Daoy (cell line): ENCODE data around the gene USP24. TPM values are rescaled to one million over a fixed set of nuclear protein-coding genes. Genes with fewer than 3 reads are reported as not detected.

Experiments
- DNase-seq: peaks from one replicate; pipeline ENCODE4 v3.0.0-alpha.2; 2015; ENCODE audit warnings: low read depth
- total RNA-seq: library from RNA; depleted of rRNA; stranded (reverse); fragments of >200 nt; shearing (Covaris generic); gene quantifications from 2 replicates; pipeline ENCODE4 v1.2.3, GENCODE V29; 2014

USP24 gene
- total RNA-seq, 1 experiment from 2014 or later: 19.7 TPM

DNA sequence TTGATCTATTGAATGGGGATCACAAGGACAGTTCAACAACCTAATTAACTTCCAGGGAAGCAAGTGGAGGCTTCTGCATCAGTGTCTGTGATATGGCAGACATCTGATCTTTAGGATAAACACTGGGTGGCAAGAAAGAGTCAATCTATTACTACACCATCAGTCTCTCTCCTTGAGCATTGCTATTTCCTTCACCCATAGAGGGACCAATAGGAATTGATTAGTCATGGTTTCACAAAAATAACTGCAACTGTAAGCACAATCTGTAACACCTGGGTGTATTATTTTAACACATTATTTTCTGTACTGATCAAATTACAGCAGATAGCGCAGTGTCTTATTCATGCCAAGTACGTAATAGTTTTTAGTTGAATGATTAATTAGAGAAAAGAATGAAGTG is 50.3 kb downstream of the USP24 start:
- DNase-seq: no peak

DNA sequence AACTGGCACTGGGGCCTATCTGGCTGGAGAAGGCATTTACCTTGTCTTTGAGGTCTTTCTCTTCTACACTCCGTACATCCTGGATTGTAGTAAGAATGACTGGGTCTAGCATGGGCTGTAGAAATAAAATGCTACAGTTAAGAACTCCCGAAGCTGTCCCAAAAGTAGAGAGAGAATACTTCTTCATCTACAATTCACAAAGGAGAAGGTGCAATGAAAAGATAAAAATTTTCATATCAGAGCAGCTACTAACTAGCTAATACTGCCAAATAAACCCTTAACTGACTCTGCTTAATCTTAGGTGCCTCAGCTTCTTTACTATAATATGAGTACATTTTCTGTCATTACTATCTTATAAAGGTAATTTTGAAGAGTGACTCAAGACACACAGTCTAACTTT is 55.6 kb downstream of the USP24 start:
- DNase-seq: no peak

DNA sequence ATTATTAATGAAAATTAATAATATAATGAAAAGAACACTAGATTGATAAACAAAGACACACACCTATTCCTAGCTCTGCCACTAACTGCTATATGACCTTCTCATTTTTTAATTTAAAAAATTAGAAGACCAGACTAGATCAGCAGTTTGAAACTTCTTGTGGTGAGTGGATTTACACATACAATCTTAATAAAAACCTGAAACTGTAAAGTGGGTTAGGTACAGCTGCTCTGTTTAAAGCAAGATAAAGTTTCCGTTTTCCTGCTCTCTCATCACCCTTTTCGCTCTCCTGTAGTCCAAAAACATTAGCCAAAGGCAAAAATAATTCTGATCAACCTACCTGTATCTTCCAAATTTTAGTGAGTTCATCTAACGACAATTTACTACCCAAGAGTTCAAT is 58.6 kb downstream of the USP24 start:
- no peak for DNase-seq

DNA sequence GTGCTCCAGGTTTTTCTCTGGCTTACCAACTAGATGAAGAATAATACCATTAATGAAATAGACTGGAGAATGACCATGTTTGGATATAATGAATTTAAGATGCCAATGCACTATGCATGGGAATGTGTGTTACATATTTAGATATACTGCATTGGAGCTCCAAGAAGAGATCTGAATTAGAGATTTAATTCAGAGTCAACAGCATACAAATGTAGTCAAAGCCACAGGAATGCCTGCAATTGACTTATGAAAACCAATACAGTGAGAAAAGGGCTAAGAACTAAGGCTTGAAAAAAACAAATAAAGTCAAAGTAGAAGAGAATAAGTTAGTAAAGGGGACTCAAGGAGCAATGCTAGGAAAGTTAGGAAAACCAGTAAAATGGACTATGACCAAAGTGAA is 59.1 kb downstream of the USP24 start:
- DNase-seq: no peak

DNA sequence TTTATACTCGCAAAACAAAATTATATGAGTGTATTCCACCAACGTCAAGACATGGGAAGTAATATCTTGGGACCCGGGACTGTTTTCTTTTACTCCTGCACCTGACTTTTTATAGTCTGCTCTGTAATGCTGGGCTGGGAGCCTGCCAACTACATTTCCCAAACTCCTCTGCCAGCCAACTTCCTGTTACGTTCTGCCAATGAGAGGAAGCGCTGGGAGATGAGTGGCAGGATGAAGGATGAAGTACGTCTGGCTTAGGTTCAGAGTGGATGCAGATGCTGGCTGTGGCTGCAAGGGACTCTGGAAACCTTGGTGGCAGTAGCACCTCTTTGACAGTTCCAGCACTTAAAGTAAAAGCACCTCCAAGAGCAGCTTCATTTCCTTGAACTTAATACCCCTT is 59.6 kb downstream of the USP24 start:
- peak; percentile 19 for DNase-seq

DNA sequence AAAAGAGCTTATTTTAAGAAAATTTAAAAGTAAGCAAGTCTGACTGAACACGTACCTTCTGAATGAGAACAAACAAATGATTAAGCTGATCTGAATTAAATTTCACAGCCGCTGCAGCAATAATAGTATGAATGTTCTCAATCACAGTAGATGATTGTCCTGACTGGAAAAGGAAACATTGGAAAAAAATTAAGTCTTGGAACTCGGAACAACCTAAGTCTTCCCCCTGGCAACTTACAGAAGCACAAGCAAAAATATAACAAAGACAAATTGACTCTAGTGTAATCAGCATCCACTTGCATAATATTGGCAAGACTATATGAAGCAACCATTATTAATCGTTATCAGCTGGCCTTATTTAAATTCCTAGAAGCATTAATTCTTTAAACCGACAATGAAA is 60.5 kb downstream of the USP24 start:
- DNase-seq: no peak

DNA sequence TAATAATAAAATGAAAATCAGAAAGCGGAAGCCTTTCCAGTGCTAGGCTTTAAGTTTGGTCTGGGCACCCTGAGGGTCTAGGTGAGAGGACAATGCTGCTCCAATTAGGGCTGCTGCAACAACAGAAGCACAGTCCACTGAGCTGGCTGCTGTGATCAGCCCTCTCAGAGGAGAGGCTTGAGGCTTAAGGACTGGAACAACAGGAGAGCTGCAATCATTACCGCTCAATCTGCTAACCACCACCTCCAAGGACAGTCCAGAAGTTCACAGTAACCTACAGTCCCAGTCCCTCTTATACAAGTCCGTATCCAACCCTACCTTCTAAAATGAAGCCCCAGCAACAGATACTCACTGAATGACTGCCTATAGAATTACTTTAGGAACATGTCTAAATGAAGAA is 62.1 kb downstream of the USP24 start:
- no peak for DNase-seq

DNA sequence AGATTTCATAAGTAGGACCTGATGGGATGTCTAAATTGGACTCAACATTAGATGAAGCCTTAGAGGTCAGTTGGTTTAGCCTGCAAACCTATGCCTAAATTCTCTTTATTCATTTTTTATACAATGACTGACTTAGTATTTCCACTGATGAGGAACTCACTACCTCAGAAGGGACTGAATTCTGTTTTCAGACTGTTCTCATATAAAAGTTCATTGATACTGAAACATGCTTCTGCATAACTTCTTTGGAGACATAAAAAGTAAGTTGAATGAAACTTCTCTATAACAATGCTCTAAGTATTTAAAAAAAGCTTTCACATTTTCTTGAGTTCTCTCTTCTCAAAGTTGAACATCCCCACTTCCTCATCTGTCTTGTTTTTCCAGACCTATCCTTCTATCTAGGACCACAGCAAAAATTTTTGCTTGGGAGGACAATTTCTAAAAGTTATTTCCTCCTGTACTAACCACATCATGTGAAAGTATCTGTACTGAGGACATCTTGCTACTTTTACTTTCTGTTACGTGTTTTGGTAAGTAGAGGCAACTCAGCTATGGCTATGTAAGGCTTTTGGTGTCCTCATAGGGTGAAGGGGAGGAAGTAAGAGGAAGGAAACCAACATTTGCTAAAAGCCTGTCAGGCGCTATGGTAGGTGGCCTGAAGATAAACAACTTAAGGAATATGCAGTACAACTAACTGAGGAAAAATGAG is 64.1 kb downstream of the USP24 start:
- no peak for DNase-seq

DNA sequence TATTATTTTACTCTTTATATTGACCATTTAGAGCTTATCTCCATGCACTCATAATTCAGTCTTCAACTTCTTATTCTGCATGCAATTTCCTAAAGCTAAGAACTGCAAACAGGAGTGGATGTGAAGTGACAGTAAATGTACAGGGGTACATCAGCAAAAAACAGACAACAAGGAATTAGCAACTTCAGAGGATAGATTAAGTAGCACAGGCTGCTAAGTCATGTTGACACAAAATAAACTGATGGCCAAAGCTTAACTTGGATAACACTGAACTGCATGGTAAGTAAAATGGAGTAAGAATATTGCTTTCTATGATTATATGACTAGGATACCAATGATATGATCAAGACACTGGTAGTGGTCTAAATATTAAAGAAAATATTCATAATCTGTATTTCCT is 66.5 kb downstream of the USP24 start:
- DNase-seq: no peak

DNA sequence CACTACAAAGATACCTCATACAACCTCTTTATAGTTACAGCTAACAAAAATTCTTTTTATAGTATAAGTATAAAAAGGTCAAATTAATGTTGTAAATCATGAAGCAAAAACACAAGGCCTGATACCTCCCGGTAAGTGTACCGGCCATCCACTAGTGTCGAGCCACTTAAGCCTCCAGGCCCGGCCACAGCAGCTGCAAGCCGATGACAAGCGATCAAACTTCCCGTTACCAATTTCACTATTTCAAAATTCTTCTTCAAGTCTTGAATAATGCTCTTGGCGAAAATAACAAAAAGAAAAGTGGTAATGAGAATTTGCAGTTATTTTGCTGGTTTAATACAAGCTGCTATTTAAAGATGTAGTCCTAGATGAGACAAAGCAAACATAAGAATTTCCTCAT is 67.6 kb downstream of the USP24 start:
- no peak for DNase-seq

DNA sequence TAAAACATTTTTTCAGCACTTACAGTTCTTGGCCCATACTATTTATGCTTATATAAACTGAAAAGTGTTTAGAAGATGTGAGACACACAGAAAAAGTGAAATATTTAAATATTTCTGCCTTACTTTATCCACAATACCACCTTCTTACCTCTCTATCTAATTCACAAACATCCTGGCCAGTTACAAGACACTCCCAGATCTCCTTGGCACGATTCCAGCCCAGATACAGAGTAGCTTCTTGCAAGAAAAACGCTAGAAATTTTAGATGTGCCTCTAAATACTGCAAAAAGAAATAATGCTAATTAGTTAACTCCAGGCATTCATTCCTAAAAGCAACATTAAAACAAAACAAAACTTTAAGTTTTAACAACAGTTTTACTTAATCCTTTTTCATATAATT is 68.4 kb downstream of the USP24 start:
- DNase-seq: no peak

DNA sequence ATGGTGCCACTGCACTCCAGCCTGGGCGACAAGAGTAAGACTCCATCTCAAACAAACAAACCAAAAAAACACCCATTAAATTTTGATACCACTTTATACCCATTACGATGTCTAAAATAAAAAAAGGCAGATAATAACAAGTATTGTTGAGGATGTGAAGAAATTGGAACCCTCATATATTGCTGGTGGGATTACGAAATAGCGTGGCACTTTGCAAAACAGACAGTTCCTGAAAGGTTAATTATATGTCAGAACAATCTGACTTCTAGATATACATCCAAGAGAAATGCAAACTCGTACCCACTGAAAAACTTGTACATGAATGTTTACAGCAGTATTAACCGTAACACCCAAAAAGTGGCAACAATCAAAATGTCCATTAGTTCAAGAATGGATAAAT is 70.3 kb downstream of the USP24 start:
- no peak for DNase-seq

DNA sequence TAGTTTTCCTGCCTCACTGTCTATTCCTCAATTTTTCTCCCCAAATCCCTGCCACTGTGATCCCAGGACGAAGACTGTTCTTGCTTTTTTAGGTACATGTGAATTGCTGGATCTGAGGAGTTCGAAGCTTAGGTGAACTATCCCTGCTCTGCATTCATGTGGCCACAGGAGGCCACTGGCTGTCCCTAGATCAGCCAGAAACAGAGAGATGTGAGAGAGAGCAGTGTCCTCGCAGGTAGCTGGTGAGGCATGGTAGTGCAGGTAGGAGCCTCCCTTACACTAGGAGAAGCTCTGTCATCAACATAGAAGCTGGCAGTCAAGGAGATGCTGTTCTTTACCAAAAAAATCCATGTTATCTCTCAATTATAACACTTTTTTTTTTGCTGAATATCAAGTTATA is 71.5 kb downstream of the USP24 start:
- no peak for DNase-seq

DNA sequence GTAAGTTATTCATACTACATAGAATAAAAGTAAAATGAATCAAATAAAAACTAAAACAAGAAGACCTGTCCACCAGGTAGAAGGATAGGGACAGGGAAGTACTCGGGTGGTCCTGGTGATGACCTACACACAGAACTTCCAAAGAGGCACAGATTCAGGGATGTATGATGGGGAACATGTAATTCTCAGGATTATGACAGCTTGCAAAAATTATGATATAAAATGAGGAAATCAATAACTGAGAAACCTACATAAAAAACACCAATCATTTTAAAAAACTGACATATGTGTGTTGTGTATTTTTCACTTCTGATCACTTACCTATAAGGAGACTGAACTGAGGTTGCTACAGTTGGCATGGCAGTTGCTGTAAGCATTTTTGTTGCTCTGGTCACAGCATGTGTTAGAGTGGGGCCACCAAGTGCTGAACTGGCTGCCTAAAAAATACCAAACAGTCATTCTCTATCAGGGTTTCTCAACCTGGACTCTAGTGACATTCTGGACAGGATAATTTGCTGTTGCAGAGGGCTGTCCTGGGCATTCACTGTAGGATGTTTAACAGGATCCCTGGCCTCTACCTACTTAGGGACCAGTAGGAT is 73.8 kb downstream of the USP24 start:
- no peak for DNase-seq

DNA sequence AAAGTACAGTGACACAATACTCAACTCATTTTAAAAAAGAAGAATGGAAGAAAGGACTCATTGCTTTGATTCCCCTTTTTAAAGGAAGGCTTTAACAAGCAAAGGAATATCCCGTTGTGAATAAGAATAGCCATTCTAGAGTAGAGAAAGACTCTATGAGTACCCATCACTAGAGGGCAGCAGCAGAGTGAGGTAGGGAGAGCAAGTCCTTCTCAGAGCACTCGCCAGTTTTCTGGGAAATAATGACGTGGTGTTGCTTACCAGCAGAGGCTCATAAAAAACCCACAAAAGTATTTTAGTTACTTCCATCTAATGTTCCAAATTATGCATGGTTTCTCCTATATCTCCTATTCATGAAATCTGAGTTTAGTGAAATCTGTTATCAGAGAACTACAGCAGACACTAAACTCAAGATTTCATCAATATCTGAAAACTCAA is 74.6 kb downstream of the USP24 start:
- DNase-seq: peak; percentile 80

DNA sequence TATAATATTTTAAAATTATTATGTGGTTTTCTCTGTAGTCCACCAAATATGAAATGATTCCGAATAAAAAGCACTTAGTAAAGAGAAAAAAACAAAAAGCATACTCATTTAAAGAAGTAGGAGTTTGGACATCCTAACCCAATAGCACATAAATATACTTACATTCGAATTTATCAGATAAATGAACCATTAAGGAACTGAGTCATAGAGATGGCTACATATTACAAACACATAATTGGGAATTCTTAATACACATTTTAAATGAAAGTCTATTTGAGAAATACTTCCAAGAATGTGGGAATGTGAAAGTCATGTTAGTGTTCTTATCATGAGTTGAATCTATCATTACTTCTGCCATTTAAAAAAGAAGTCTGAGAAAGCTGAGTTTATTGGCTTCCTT is 75.0 kb downstream of the USP24 start:
- no peak for DNase-seq

DNA sequence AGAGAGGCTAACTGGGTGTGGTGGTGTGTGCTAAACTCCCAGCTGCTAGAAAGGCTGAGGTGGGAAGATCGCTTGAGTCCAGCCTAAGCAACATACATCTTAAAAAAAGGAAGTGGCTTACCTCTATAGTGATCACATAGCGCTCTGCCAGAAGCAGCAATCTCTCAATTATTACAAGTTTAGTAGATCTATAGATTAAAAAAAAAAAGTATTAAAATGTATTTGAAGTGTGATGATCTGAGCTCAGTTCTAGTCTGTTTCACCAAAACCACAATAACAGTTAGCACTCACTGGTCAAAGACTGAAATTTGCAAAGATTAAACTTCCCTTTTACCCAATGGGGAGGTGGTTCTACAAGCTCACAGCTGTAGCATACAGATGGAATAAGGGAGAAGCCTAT is 76.3 kb downstream of the USP24 start:
- no peak for DNase-seq

DNA sequence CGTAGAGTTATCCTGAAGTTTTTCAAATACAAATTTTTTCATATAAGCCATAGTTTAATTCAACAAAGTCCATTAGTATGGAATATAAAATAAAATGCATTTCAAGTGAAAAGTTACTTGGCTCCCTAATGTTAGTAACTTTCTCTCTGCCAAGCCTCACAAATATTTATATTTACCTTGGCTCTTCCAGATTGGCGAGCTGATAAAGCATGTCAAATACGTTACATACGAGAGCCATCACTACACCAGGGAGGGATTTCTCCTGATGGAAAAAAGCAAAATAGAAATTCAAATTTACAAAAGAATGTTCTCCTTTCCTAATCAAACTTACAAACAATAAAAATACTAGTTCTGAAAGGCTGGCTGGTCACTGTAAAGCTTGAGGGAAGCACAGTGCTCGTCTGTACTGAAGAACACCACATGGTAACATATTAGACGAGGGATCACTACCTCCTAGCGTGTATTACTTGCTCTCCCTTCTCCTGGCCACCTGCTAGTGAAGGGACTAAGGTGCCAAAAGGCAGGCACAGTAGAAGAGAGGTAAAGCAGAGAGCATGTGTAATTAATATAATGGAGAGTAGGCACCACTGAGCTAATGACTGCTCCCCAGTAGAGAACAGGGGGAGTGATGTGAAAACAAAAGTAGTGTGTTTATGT is 80.9 kb downstream of the USP24 start:
- DNase-seq: no peak

DNA sequence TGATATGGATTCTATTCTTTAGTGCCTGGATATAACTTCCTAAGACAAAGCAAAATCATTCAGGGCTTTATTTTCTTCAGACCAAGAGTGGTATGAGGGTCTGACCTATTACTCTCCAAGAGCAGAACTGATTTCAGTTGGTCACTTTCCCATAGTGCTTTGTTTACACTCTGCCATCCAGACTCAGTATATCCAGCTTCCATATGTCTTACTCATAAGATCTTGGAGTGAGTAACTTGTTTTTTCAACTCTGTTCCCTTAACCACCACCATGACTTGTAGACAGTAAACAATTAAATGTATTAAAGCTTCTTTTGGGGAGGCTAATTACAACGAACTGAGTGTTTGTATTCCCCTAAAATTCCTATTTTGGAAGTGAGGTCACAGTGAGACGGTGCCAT is 83.4 kb downstream of the USP24 start:
- peak; percentile 20 for DNase-seq

DNA sequence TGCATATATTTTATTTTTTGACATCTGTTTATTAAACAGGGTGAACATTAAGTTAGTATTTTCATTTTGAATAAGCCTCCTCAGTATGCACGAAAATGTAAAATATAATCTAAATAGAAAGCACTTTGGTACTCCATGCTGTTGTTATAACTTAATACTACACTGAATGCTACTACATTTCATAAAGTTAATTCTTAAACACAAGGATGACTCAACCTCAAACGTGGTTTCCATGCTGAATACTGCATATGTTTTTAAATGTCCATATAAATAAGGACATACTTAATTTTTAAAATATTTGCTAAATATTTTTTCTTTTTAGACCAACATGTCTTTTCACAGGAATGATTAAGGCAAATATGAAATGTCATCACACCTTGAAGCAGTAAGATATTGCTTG is 83.9 kb downstream of the USP24 start:
- DNase-seq: no peak

DNA sequence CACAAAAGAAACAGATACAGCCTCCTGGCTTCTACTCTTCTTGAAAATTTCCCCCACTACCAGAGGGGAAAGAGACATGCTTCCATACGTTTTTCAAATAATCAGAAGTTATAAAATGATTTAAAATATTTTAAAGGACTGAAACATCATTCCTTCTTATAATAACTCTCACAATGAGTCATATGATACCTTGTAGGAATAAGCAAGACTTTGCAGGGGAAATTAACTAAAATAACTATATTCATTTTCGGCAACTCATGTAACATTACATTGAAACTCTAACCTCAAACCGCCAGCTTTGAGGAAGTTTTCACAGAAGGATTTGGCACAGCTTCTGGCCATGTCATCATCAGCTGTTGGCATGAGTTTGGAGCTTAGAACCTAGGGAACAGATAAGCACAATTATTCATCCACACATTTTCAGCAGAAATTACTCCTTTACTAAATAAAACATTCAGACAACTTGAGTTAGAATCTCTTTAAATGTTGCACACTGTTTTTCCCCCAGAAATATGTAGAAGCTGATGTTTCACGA is 85.9 kb downstream of the USP24 start:
- DNase-seq: peak; percentile 73

DNA sequence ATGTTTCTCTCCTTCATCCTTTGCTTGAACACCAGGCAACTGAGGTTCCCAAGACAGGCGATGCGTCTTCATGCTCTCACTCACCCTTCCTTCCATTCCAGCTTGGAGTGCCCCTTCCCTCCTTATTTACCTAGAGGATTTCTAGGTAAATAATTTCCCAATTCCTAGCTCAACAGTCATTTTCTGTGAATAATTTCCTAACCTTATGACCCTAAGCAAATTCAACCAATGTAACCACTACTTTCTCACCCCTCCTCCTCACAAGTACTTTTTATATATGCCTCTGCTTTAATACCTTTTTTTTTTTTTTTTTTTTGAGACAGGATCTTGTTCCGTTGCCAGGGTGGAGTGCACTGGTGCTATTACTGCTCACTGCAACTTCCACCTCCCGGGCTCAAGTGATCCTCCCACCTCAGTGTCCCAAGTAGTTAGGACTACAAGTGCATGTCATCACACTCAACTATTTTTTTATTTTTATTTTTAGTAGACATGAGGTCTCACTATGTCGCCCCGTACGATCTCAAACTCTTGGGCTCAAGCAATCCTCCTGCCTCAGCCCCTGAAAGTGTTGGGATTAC is 86.7 kb downstream of the USP24 start:
- DNase-seq: no peak

DNA sequence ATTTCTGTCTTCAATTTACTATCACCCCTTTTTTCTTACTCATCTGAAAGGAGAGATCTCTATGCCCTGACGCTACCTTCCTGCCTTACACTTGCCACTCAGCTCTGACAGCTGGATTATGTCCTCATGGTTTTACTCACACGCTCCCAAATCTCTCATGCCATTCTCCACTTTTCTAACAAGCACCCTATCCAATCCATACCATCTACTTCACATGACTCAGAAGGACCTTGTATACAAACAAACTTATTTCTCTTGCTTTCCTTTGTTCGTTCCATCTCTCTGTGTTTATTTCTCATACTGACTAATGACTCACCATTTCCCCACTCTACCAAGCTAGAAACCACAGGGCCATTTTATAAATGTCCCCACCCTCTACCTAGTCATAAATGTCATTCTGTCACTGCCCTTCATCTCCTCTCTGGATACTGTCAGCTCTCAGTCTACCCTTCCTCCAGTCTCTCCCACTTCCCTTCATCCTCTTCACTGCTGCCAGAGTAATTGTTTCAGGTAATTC is 87.3 kb downstream of the USP24 start:
- DNase-seq: peak; percentile 15
